ENCODE results near the gene EPB41L1.
A peak's percentile ranks its signal among the peaks of the same experiment; 100 is the strongest.

The EPB41L1 gene

GRCh38 chr20:36202891-36203338 is 48.4 kb downstream of the EPB41L1 start:
- no peak overlapping the region for H3K27ac Mint-ChIP-seq
- no peaks in the 10 kb centered on the region for H3K36me3 Mint-ChIP-seq (ENCODE audit: low read depth)
- H3K4me1 Mint-ChIP-seq (ENCODE audit: low read depth): peaks cover 1% of the 10 kb centered on the region
- no peak overlapping the region for H3K4me3 Mint-ChIP-seq
- peaks cover 2% of the 10 kb centered on the region for H3K27me3 Mint-ChIP-seq (ENCODE audit: low read depth)
- peak; percentile 64 for DNase-seq (ENCODE audit: low spot score)
- H3K9me3 Mint-ChIP-seq: no peaks in the 10 kb centered on the region

DNA sequence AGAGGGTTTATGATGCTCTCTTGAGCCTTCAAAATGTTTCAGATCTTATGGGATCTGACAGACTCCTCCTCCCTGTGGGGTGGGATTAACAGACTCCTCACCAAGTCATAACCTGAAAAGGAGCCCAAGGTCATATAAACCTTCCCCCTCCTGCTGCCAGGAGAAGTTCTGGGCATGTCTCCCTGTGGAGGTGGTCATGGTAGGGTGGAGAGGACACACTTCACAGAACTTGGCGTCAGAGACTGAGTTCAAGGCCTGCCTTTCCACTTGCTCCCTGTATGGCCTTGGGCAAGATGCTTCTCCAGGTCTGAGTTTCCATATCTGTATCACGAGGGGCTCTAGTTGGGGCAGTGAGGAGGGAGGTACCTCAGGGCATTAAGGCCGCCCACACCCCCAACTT is 49.3 kb downstream of the EPB41L1 start:
- H3K9me3 Mint-ChIP-seq: no peaks in the 10 kb centered on the region
- H3K36me3 Mint-ChIP-seq (ENCODE audit: low read depth): no peaks in the 10 kb centered on the region
- no peak overlapping the region for H3K27ac Mint-ChIP-seq
- DNase-seq (ENCODE audit: low spot score): no peak
- peaks cover 1% of the 10 kb centered on the region for H3K4me1 Mint-ChIP-seq (ENCODE audit: low read depth)
- no peak overlapping the region for H3K4me3 Mint-ChIP-seq
- H3K27me3 Mint-ChIP-seq (ENCODE audit: low read depth): peaks cover 2% of the 10 kb centered on the region

DNA sequence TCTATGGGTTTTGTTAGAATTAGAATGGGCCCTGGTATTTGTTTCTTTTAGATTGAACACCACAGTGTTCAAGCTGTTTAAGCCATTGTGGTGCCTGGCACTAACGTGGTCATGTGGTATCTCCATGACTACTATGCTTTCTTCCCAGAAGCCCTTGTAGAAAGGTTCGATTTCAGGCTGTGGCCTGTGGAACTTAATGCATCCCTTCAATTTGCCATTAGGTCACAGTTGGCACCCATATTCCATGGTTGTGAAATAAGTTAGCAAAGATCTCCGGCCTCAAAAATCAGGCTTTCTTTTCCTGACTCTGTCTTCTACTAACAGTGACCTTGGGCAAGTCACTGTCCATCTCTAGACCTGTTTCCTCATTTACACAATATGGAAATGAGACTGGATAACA is 50.5 kb downstream of the EPB41L1 start:
- no peak overlapping the region for H3K27ac Mint-ChIP-seq
- H3K4me1 Mint-ChIP-seq (ENCODE audit: low read depth): peaks cover 1% of the 10 kb centered on the region
- no peaks in the 10 kb centered on the region for H3K36me3 Mint-ChIP-seq (ENCODE audit: low read depth)
- no peaks in the 10 kb centered on the region for H3K9me3 Mint-ChIP-seq
- peaks cover 2% of the 10 kb centered on the region for H3K27me3 Mint-ChIP-seq (ENCODE audit: low read depth)
- H3K4me3 Mint-ChIP-seq: no peak overlapping the region
- DNase-seq (ENCODE audit: low spot score): no peak

DNA sequence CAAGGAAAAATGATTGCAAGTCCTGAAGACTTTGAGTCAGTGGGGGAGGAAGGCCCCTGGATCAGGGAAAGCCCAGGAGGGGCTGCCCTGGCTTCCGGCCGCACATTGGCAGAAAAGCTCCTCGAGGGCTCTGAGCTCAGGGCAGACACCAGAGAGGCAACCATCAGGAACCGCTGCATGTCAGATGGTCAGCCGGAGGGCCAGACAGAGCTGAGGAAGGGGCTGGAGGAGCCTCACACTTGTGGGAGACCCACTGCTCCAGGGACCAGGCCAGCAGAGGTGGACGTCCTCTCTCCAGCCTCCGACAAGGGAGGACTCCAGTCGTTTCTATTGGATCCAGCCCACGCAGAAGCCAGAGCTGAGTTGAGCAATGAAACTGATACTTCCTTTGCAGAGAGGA is 51.5 kb downstream of the EPB41L1 start:
- Mint-ChIP-seq H3K36me3 (ENCODE audit: low read depth) (no peaks in the 10 kb centered on the region), H3K4me1 (ENCODE audit: low read depth) (peaks cover 1% of the 10 kb centered on the region), H3K9me3 (no peaks in the 10 kb centered on the region), H3K27ac (no peak overlapping the region), H3K27me3 (ENCODE audit: low read depth) (peaks cover 2% of the 10 kb centered on the region), H3K4me3 (no peak overlapping the region)
- DNase-seq (ENCODE audit: low spot score): no peak

DNA sequence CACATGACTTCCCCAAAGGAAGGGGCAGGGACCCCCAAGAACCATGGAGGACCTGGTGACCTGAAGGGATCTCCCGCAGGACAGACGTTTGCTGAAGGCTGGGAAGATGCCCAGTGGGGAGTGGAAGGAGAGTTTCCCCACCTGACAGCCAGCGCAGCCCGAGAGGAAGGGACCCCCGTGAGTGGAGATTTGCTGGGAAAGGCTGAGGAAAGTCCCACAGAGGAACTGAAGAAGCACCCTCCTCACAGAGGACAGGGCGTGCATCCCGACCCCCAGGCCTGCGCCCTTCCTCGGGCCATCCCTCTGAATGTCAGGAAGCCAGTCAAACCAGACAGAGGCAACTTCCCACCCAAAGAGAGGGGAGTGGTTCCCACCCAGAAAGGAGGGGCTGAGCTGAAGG is 52.1 kb downstream of the EPB41L1 start:
- no peak overlapping the region for H3K4me3 Mint-ChIP-seq
- no peak overlapping the region for H3K27ac Mint-ChIP-seq
- H3K4me1 Mint-ChIP-seq (ENCODE audit: low read depth): peaks cover 1% of the 10 kb centered on the region
- H3K9me3 Mint-ChIP-seq: no peaks in the 10 kb centered on the region
- no peak for DNase-seq (ENCODE audit: low spot score)
- no peaks in the 10 kb centered on the region for H3K36me3 Mint-ChIP-seq (ENCODE audit: low read depth)
- H3K27me3 Mint-ChIP-seq (ENCODE audit: low read depth): peaks cover 2% of the 10 kb centered on the region

GRCh38 chr20:36207602-36208001 is 53.1 kb downstream of the EPB41L1 start:
- H3K9me3 Mint-ChIP-seq: no peaks in the 10 kb centered on the region
- no peak overlapping the region for H3K4me3 Mint-ChIP-seq
- DNase-seq (ENCODE audit: low spot score): no peak
- no peaks in the 10 kb centered on the region for H3K36me3 Mint-ChIP-seq (ENCODE audit: low read depth)
- no peak overlapping the region for H3K27ac Mint-ChIP-seq
- H3K4me1 Mint-ChIP-seq (ENCODE audit: low read depth): peaks cover 1% of the 10 kb centered on the region
- peaks cover 2% of the 10 kb centered on the region for H3K27me3 Mint-ChIP-seq (ENCODE audit: low read depth)

- no peak for DNase-seq (ENCODE audit: low spot score)
- Mint-ChIP-seq H3K27ac (no peak overlapping the region), H3K36me3 (ENCODE audit: low read depth) (no peaks in the 10 kb centered on the region), H3K27me3 (ENCODE audit: low read depth) (no peaks in the 10 kb centered on the region), H3K9me3 (no peaks in the 10 kb centered on the region), H3K4me3 (no peak overlapping the region), H3K4me1 (ENCODE audit: low read depth) (no peaks in the 10 kb centered on the region)
These were observed 53.7 kb downstream of the EPB41L1 start for GRCh38 chr20:36208257-36208656.

GRCh38 chr20:36210436-36211021 is 56.0 kb downstream of the EPB41L1 start:
- Mint-ChIP-seq H3K36me3 (ENCODE audit: low read depth) (no peaks in the 10 kb centered on the region), H3K4me3 (no peak overlapping the region), H3K4me1 (ENCODE audit: low read depth) (no peaks in the 10 kb centered on the region), H3K27me3 (ENCODE audit: low read depth) (no peaks in the 10 kb centered on the region), H3K27ac (no peak overlapping the region), H3K9me3 (no peaks in the 10 kb centered on the region)
- DNase-seq (ENCODE audit: low spot score): no peak

- no peaks in the 10 kb centered on the region for H3K4me1 Mint-ChIP-seq (ENCODE audit: low read depth)
- no peak overlapping the region for H3K27ac Mint-ChIP-seq
- no peaks in the 10 kb centered on the region for H3K27me3 Mint-ChIP-seq (ENCODE audit: low read depth)
- DNase-seq (ENCODE audit: low spot score): no peak
- no peaks in the 10 kb centered on the region for H3K9me3 Mint-ChIP-seq
- H3K36me3 Mint-ChIP-seq (ENCODE audit: low read depth): no peaks in the 10 kb centered on the region
- H3K4me3 Mint-ChIP-seq: no peak overlapping the region
These were observed 58.8 kb downstream of the EPB41L1 start for GRCh38 chr20:36213362-36213761.

GRCh38 chr20:36214684-36215256 is 60.2 kb downstream of the EPB41L1 start:
- no peak for DNase-seq (ENCODE audit: low spot score)
- Mint-ChIP-seq H3K4me3 (no peak overlapping the region), H3K27me3 (ENCODE audit: low read depth) (no peaks in the 10 kb centered on the region), H3K27ac (no peak overlapping the region), H3K4me1 (ENCODE audit: low read depth) (no peaks in the 10 kb centered on the region), H3K36me3 (ENCODE audit: low read depth) (no peaks in the 10 kb centered on the region), H3K9me3 (no peaks in the 10 kb centered on the region)

DNA sequence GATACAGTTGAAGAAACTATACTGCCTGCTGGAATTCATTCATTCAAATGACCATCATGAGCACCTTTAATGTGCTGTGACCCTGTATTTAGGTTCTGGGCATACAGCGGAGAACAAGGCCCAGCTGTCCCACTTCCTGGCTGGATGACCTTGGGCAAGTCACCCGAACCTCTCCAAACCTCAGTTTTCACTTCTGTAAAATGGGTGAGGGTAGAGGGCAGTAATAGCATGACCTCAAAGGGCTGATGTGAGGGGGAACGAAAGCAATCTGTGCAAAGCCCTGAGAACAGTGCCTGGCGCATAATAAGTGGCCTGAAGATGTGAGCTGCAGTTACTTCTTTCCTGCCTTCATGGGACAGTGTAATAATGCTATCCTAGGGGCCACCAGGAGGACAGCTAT is 61.2 kb downstream of the EPB41L1 start:
- Mint-ChIP-seq H3K4me1 (ENCODE audit: low read depth) (no peaks in the 10 kb centered on the region), H3K27ac (no peak overlapping the region), H3K27me3 (ENCODE audit: low read depth) (no peaks in the 10 kb centered on the region)

GRCh38 chr20:36216314-36217025 is 61.9 kb downstream of the EPB41L1 start:
- H3K9me3 Mint-ChIP-seq: no peaks in the 10 kb centered on the region
- no peaks in the 10 kb centered on the region for H3K4me1 Mint-ChIP-seq (ENCODE audit: low read depth)
- no peaks in the 10 kb centered on the region for H3K36me3 Mint-ChIP-seq (ENCODE audit: low read depth)
- no peaks in the 10 kb centered on the region for H3K27me3 Mint-ChIP-seq (ENCODE audit: low read depth)
- DNase-seq (ENCODE audit: low spot score): no peak
- H3K4me3 Mint-ChIP-seq: no peak overlapping the region
- H3K27ac Mint-ChIP-seq: no peak overlapping the region

More for the DNA sequence above, 61.2 kb downstream of the EPB41L1 start:
- no peaks in the 10 kb centered on the region for H3K36me3 Mint-ChIP-seq (ENCODE audit: low read depth)
- DNase-seq (ENCODE audit: low spot score): no peak
- no peaks in the 10 kb centered on the region for H3K9me3 Mint-ChIP-seq
- no peak overlapping the region for H3K4me3 Mint-ChIP-seq

DNA sequence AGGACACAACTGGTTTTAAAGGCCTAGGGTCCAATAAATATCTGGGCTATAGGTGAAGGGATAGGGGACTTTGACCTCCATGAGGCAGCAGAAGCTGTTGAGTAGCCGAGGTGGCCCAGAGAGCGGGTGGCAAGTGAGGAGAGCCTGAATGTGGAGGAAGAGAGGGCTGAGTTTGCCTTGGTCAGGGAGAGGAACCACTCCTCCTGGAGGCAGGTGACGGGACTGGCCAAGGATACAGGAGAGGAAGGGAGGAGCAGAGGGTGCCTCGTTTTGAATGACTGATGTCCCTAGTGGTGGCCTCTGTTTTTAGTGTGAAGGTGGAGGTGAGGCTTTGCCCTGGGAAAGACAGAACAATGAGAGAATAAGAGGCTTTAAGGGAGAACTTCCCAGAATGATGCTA is 62.7 kb downstream of the EPB41L1 start:
- H3K4me3 Mint-ChIP-seq: no peak overlapping the region
- no peak for DNase-seq (ENCODE audit: low spot score)
- no peaks in the 10 kb centered on the region for H3K36me3 Mint-ChIP-seq (ENCODE audit: low read depth)
- H3K27ac Mint-ChIP-seq: no peak overlapping the region
- no peaks in the 10 kb centered on the region for H3K9me3 Mint-ChIP-seq
- no peaks in the 10 kb centered on the region for H3K4me1 Mint-ChIP-seq (ENCODE audit: low read depth)
- no peaks in the 10 kb centered on the region for H3K27me3 Mint-ChIP-seq (ENCODE audit: low read depth)

DNA sequence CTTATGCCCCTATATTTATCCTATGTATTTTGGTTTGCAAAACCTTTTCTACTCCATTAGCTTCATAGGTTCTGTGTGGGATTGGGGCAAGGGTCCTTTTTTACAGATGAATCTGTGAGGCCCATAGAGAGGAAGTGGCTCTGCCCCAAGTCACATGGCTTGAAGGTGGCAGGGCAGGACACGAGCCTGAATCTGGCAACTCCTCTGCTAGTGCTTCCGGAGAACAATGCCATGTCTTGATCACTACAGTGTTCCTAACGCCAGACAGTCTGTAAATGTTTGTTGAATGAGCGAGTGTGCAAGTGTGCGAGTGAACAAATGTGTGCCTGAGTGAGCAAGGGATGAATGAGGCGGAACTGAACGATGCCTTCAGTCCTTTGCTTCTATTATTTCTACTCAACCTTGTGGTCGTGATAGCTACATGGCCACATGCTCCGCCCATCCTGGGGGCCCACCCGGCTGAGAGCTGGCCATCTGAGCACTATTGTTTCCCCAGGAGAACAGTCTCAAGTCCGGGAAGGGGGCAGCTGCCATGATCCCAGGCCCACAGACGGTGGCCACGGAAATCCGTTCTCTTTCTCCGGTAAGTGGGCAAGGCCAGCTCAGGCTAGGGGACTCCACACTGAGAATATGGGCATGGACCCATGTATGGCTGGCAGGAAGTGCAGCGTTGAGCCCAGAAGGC is 64.0 kb downstream of the EPB41L1 start:
- H3K9me3 Mint-ChIP-seq: no peaks in the 10 kb centered on the region
- no peak for DNase-seq (ENCODE audit: low spot score)
- no peaks in the 10 kb centered on the region for H3K4me1 Mint-ChIP-seq (ENCODE audit: low read depth)
- no peak overlapping the region for H3K27ac Mint-ChIP-seq
- H3K36me3 Mint-ChIP-seq (ENCODE audit: low read depth): no peaks in the 10 kb centered on the region
- H3K4me3 Mint-ChIP-seq: no peak overlapping the region
- H3K27me3 Mint-ChIP-seq (ENCODE audit: low read depth): no peaks in the 10 kb centered on the region

All from T-helper 2 cell treated with Interferon-gamma antibody and Interleukin-4, amounts not matched to agents 5 μg/mL and 100 μg/mL, for 36 hours (primary cell).